ENCODE data around the gene AQP1. TPM values are rescaled to one million over a fixed set of nuclear protein-coding genes. Genes with fewer than 3 reads are reported as not detected.
A peak's percentile ranks its signal among the peaks of the same experiment; 100 is the strongest.

AQP1 gene
- total and polyA plus RNA-seq, 4 donors: 8.9 to 76.3 (median 23.5) TPM

DNA sequence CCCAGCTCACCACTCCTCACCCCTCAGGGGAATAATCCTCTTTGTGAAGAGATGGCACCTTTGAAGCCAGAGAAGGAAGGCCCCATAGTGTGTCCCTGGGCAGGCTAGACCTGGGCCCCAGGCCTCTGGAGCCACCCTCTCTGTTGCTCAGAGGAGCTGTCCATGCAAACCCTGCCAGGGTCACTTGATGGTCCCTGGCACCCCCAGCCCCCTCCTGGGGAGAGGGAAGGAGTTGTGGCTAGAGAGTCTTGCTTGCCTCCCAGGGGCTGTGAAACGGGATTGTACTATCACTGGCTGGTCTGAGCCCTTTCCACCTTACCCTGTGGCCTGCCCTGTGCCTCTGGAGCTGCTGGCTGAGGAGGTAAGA, 57.9 kb downstream of the AQP1 start:
- Histone ChIP-seq H3K27me3 (ENCODE audit: control insufficient read depth in 4 of 4, insufficient read depth in 4 of 4, low read length in 3 of 4) (no peaks in the 10 kb centered on the region), H3K4me3 (ENCODE audit: low read depth in 1 of 3, low read length in 3 of 3) (no peak overlapping the region), H3K4me1 (ENCODE audit: control insufficient read depth in 4 of 4, insufficient read depth in 4 of 4, low read length in 3 of 4) (peaks cover 0 to 3% (median 0%) of the 10 kb centered on the region in 4 donors), H3K9me3 (ENCODE audit: control insufficient read depth in 4 of 4, low read length in 3 of 4) (no peaks in the 10 kb centered on the region), H3K9ac (ENCODE audit: low read depth in 1 of 2, low read length in 2 of 2) (no peak overlapping the region), H3K36me3 (ENCODE audit: control insufficient read depth in 4 of 4, insufficient read depth in 3 of 4, low read depth in 1 of 4, low read length in 3 of 4) (no peaks in the 10 kb centered on the region), H3K27ac (ENCODE audit: low read depth in 1 of 2, low read length in 2 of 2) (no peak overlapping the region)
- 100% methylated on average over 1 of the region's 1 CpG for WGBS
- no peak for DNase-seq (ENCODE audit: low spot score)
- TF ChIP-seq FOXA1 (IDR thresholded peaks at IDR 0.05): no peak
- no peak for TF ChIP-seq RAD21 (IDR thresholded peaks at IDR 0.05)
- no peak for TF ChIP-seq NR2F2 (IDR thresholded peaks at IDR 0.05)
- TF ChIP-seq HNF4A (conservative IDR thresholded peaks at IDR 0.05): no peak
- TF ChIP-seq GABPA (IDR thresholded peaks at IDR 0.05 in 1 of 2, conservative IDR thresholded peaks at IDR 0.05 in 1 of 2): no peak
- no peak for TF ChIP-seq JUND (IDR thresholded peaks at IDR 0.05)
- TF ChIP-seq RXRA (IDR thresholded peaks at IDR 0.05): no peak
- TF ChIP-seq, protein P1, sequence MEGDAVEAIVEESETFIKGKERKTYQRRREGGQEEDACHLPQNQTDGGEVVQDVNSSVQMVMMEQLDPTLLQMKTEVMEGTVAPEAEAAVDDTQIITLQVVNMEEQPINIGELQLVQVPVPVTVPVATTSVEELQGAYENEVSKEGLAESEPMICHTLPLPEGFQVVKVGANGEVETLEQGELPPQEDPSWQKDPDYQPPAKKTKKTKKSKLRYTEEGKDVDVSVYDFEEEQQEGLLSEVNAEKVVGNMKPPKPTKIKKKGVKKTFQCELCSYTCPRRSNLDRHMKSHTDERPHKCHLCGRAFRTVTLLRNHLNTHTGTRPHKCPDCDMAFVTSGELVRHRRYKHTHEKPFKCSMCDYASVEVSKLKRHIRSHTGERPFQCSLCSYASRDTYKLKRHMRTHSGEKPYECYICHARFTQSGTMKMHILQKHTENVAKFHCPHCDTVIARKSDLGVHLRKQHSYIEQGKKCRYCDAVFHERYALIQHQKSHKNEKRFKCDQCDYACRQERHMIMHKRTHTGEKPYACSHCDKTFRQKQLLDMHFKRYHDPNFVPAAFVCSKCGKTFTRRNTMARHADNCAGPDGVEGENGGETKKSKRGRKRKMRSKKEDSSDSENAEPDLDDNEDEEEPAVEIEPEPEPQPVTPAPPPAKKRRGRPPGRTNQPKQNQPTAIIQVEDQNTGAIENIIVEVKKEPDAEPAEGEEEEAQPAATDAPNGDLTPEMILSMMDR (IDR thresholded peaks at IDR 0.05; ENCODE audit: low read depth, low read length, missing input control): no peak
- TF ChIP-seq SP1 (IDR thresholded peaks at IDR 0.05): no peak
- TF ChIP-seq YY1 (IDR thresholded peaks at IDR 0.05): no peak

DNA sequence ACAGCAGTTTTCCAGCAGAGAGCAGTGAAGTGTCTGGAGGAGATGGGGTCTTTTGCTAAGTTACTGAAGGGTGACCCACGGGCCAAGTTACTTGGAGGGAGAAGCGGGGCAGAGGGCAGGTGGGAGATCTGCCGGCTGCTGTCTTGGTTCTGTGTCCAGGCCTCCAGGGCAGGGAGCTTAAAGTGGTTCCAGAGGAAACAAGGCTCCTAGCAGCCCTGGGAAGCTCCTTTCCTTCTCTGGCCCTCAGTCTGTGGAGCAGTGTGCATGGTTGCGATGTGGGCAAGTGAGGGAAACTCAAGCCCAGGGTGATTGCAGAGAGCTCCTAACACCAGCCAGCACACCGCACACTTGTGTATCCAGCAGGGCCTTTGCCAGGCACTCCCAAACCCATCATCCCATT, 58.4 kb downstream of the AQP1 start:
- H3K36me3 ChIP-seq (ENCODE audit: control insufficient read depth in 4 of 4, insufficient read depth in 3 of 4, low read depth in 1 of 4, low read length in 3 of 4): no peaks in the 10 kb centered on the region
- H3K27me3 ChIP-seq (ENCODE audit: control insufficient read depth in 4 of 4, insufficient read depth in 4 of 4, low read length in 3 of 4): no peaks in the 10 kb centered on the region
- H3K9ac ChIP-seq (ENCODE audit: low read depth in 1 of 2, low read length in 2 of 2): no peak overlapping the region
- no peak overlapping the region for H3K27ac ChIP-seq (ENCODE audit: low read depth in 1 of 2, low read length in 2 of 2)
- DNase-seq (ENCODE audit: low spot score): no peak
- H3K9me3 ChIP-seq (ENCODE audit: control insufficient read depth in 4 of 4, low read length in 3 of 4): no peaks in the 10 kb centered on the region
- no peak overlapping the region for H3K4me3 ChIP-seq (ENCODE audit: low read depth in 1 of 3, low read length in 3 of 3)
- peaks cover 0 to 7% (median under 1%) of the 10 kb centered on the region in 4 donors for H3K4me1 ChIP-seq (ENCODE audit: control insufficient read depth in 4 of 4, insufficient read depth in 4 of 4, low read length in 3 of 4)
- 93% methylated on average over 5 of the region's 5 CpGs for WGBS
- TF ChIP-seq, protein P2, sequence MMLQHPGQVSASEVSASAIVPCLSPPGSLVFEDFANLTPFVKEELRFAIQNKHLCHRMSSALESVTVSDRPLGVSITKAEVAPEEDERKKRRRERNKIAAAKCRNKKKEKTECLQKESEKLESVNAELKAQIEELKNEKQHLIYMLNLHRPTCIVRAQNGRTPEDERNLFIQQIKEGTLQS (IDR thresholded peaks at IDR 0.05): no peak
- TF ChIP-seq SP1 (IDR thresholded peaks at IDR 0.05) (no peak), HNF4G (IDR thresholded peaks at IDR 0.05) (no peak), YY1 (IDR thresholded peaks at IDR 0.05) (no peak), GABPA (IDR thresholded peaks at IDR 0.05 in 1 of 2, conservative IDR thresholded peaks at IDR 0.05 in 1 of 2) (no peak), FOXA1 (IDR thresholded peaks at IDR 0.05) (no peak)
- TF ChIP-seq, protein P3, sequence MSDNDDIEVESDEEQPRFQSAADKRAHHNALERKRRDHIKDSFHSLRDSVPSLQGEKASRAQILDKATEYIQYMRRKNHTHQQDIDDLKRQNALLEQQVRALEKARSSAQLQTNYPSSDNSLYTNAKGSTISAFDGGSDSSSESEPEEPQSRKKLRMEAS (IDR thresholded peaks at IDR 0.05): no peak

DNA sequence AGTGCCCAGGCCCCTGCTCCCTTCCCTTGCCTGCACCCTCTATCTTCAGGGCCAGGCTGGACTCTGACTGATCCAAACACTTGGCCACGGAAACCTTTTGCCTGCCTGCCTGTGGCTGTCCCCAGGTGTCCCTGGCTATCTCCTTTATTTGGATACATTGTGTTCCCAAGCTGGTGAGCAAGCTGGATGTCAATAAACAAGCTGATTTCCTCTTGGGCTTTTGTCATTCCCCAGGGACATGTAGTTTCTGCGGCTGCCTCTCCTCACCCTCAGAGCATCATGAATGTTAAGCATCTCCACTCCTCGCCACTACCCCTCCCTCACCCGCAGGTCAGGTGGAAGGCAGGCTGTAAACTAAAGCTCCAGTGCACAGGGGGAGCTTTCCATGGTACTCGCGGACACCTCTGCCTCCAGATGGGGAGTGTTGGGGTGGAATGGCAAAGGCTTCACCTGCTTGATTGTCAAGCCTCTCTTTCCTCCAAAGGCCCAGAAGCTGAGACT, 59.0 kb downstream of the AQP1 start:
- TF ChIP-seq RXRA (IDR thresholded peaks at IDR 0.05): peak in 1 of 2 donors; percentile 12
- TF ChIP-seq RAD21 (IDR thresholded peaks at IDR 0.05): no peak
- TF ChIP-seq HNF4A (conservative IDR thresholded peaks at IDR 0.05): no peak
- TF ChIP-seq SP1 (IDR thresholded peaks at IDR 0.05): peak; percentile 44
- TF ChIP-seq, protein P4, sequence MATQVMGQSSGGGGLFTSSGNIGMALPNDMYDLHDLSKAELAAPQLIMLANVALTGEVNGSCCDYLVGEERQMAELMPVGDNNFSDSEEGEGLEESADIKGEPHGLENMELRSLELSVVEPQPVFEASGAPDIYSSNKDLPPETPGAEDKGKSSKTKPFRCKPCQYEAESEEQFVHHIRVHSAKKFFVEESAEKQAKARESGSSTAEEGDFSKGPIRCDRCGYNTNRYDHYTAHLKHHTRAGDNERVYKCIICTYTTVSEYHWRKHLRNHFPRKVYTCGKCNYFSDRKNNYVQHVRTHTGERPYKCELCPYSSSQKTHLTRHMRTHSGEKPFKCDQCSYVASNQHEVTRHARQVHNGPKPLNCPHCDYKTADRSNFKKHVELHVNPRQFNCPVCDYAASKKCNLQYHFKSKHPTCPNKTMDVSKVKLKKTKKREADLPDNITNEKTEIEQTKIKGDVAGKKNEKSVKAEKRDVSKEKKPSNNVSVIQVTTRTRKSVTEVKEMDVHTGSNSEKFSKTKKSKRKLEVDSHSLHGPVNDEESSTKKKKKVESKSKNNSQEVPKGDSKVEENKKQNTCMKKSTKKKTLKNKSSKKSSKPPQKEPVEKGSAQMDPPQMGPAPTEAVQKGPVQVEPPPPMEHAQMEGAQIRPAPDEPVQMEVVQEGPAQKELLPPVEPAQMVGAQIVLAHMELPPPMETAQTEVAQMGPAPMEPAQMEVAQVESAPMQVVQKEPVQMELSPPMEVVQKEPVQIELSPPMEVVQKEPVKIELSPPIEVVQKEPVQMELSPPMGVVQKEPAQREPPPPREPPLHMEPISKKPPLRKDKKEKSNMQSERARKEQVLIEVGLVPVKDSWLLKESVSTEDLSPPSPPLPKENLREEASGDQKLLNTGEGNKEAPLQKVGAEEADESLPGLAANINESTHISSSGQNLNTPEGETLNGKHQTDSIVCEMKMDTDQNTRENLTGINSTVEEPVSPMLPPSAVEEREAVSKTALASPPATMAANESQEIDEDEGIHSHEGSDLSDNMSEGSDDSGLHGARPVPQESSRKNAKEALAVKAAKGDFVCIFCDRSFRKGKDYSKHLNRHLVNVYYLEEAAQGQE (IDR thresholded peaks at IDR 0.05): peak; percentile 72
- DNase-seq (ENCODE audit: low spot score): peak; percentile 27
- Histone ChIP-seq H3K9ac (ENCODE audit: low read depth in 1 of 2, low read length in 2 of 2) (no peak overlapping the region), H3K9me3 (ENCODE audit: control insufficient read depth in 4 of 4, low read length in 3 of 4) (no peaks in the 10 kb centered on the region), H3K27me3 (ENCODE audit: control insufficient read depth in 4 of 4, insufficient read depth in 4 of 4, low read length in 3 of 4) (no peaks in the 10 kb centered on the region), H3K4me1 (ENCODE audit: control insufficient read depth in 4 of 4, insufficient read depth in 4 of 4, low read length in 3 of 4) (peaks cover 0 to 7% (median 1%) of the 10 kb centered on the region in 4 donors), H3K36me3 (ENCODE audit: control insufficient read depth in 4 of 4, insufficient read depth in 3 of 4, low read depth in 1 of 4, low read length in 3 of 4) (no peaks in the 10 kb centered on the region), H3K27ac (ENCODE audit: low read depth in 1 of 2, low read length in 2 of 2) (no peak overlapping the region), H3K4me3 (ENCODE audit: low read depth in 1 of 3, low read length in 3 of 3) (no peak overlapping the region)
- 37% methylated on average over 6 of the region's 6 CpGs for WGBS
